Skeletal muscle cell (primary cell): Measurements from ENCODE around the gene DGAT2L6.

Experiments
- DNase-seq: peaks from one replicate; pipeline ENCODE4 v3.0.0-alpha.2; 2010; ENCODE audit warnings: low read depth
- H3K4me3 ChIP-seq: 2 replicates; pipeline ENCODE4 v1.5.1; 2011; ENCODE audit warnings: low read depth, mild to moderate bottlenecking, control low read depth, low read length, moderate library complexity

The DGAT2L6 gene

GRCh38 chrX:70176938-70177533, at the start of gene DGAT2L6:
DGAT2L6 (plus strand) TSS chrX:70177483; CDS start chrX:70177583, 100 bp downstream.
- no peak for DNase-seq
- no peak within 1 kb of the TSS for H3K4me3 ChIP-seq

- no peak overlapping the region for H3K4me3 ChIP-seq
- no peak for DNase-seq
These were observed 49.2 kb upstream of the DGAT2L6 start for GRCh38 chrX:70128071-70128470.

GRCh38 chrX:70129816-70130215, 47.5 kb upstream of the DGAT2L6 start:
- no peak overlapping the region for H3K4me3 ChIP-seq
- no peak for DNase-seq

- DNase-seq, result no peak
- H3K4me3 ChIP-seq, result no peak overlapping the region
These were observed 45.1 kb upstream of the DGAT2L6 start for GRCh38 chrX:70132224-70132623.

GRCh38 chrX:70132877-70133302, 44.4 kb upstream of the DGAT2L6 start:
- no peak for DNase-seq
- peak overlapping the region; percentile 66 for H3K4me3 ChIP-seq

- peak; percentile 51 for DNase-seq
- peak within 1 kb of the TSS; percentile 66 for H3K4me3 ChIP-seq
These were observed 43.8 kb upstream of the DGAT2L6 start, which contains the start of gene IGBP1 for GRCh38 chrX:70133303-70134115. IGBP1 (plus strand) TSS chrX:70133447; CDS start chrX:70133948, 501 bp downstream.

GRCh38 chrX:70134116-70134477, 43.2 kb upstream of the DGAT2L6 start:
- no peak for DNase-seq
- peak overlapping the region; percentile 66 for H3K4me3 ChIP-seq

- no peak for DNase-seq
- no peak overlapping the region for H3K4me3 ChIP-seq
These were observed 38.7 kb upstream of the DGAT2L6 start for GRCh38 chrX:70138622-70139021.

- H3K4me3 ChIP-seq, result no peak overlapping the region
- DNase-seq, result no peak
These were observed 37.5 kb upstream of the DGAT2L6 start for GRCh38 chrX:70139736-70140135.

- H3K4me3 ChIP-seq, result no peak overlapping the region
- no peak for DNase-seq
These were observed 35.9 kb upstream of the DGAT2L6 start for GRCh38 chrX:70141373-70141772.

- H3K4me3 ChIP-seq, result no peak overlapping the region
- peak; percentile 49 for DNase-seq
These were observed 10.4 kb upstream of the DGAT2L6 start for GRCh38 chrX:70166601-70167590.

GRCh38 chrX:70168238-70169188, 8.8 kb upstream of the DGAT2L6 start:
- DNase-seq, result peak; percentile 54
- no peak overlapping the region for H3K4me3 ChIP-seq

- DNase-seq, result no peak
- H3K4me3 ChIP-seq, result no peak overlapping the region
These were observed 8.0 kb upstream of the DGAT2L6 start for GRCh38 chrX:70169281-70169680.

GRCh38 chrX:70171624-70172023, 5.7 kb upstream of the DGAT2L6 start:
- H3K4me3 ChIP-seq, result no peak overlapping the region
- DNase-seq, result no peak

GRCh38 chrX:70172221-70172620, 5.1 kb upstream of the DGAT2L6 start:
- peak; percentile 27 for DNase-seq
- no peak overlapping the region for H3K4me3 ChIP-seq

- H3K4me3 ChIP-seq, result no peak overlapping the region
- DNase-seq, result no peak
These were observed 4.3 kb upstream of the DGAT2L6 start for GRCh38 chrX:70172964-70173363.

GRCh38 chrX:70174754-70175153, 2.5 kb upstream of the DGAT2L6 start:
- no peak for DNase-seq
- H3K4me3 ChIP-seq, result no peak overlapping the region

- H3K4me3 ChIP-seq, result no peak overlapping the region
These were observed 1.9 kb upstream of the DGAT2L6 start for GRCh38 chrX:70175338-70175737.

GRCh38 chrX:70183091-70183490, 5.8 kb downstream of the DGAT2L6 start:
- no peak for DNase-seq
- no peak overlapping the region for H3K4me3 ChIP-seq

More at GRCh38 chrX:70175338-70175737, 1.9 kb upstream of the DGAT2L6 start:
- DNase-seq, result no peak
